ENCODE results near the gene C1QA. TPM values are rescaled to one million over a fixed set of nuclear protein-coding genes. Genes with fewer than 3 reads are reported as not detected.
A peak's percentile ranks its signal among the peaks of the same experiment; 100 is the strongest.

C1QA gene
- total RNA-seq, 6 donors from 2014 or later: 180 to 1,142 (median 556) TPM

DNA sequence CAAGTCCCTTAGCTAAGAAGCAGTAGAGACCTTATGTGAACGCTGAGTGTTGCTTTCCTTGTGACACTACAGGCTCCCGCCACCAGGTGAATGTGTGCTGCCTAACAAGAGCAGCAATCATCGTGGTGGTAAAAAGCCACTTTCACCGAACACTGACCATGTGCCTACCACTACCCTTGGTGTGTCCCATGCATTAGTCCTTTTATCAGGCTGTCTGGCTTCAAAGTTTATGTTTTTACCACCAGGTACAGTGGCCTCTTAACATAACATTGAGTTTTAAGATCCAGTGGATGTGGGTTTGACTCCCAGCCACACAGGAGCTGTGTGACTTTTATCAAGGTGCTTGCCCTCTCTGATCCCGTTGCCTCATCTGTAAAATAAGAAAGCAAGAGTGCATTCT, 18.3 kb downstream of the C1QA start:
- DNase-seq (no peak), ATAC-seq (ENCODE audit: low FRiP score in 2 of 2) (no peak)
- Histone ChIP-seq H3K36me3 (no peaks in the 10 kb centered on the region), H3K27ac (no peak overlapping the region), H3K4me3 (peak overlapping the region in 3 of 4 donors; percentile 31 to 42 (median 33)), H3K4me1 (no peaks in the 10 kb centered on the region), H3K9me3 (no peaks in the 10 kb centered on the region), H3K27me3 (no peaks in the 10 kb centered on the region)
- WGBS, 2 donors: 63% methylated on average over 5 of the region's 5 CpGs
- peak in 1 of 6 experiments; percentile 10 for TF ChIP-seq CTCF (IDR thresholded peaks at IDR 0.05)
- no peak for TF ChIP-seq POLR2AphosphoS5 (IDR thresholded peaks at IDR 0.05)

GRCh38 chr1:22658385-22659163, 22.1 kb downstream of the C1QA start:
- Histone ChIP-seq H3K4me1 (no peaks in the 10 kb centered on the region), H3K9me3 (no peaks in the 10 kb centered on the region), H3K4me3 (no peak overlapping the region), H3K36me3 (no peaks in the 10 kb centered on the region), H3K27me3 (no peaks in the 10 kb centered on the region), H3K27ac (no peak overlapping the region)
- DNase-seq (no peak), ATAC-seq (ENCODE audit: low FRiP score in 2 of 2) (no peak)
- TF ChIP-seq POLR2A (IDR thresholded peaks at IDR 0.05) (no peak), EP300 (IDR thresholded peaks at IDR 0.05) (no peak), CTCF (IDR thresholded peaks at IDR 0.05) (no peak), POLR2AphosphoS5 (IDR thresholded peaks at IDR 0.05) (no peak)
- WGBS, 2 donors: 60 to 66% methylated on average over 3 of the region's 3 CpGs

DNA sequence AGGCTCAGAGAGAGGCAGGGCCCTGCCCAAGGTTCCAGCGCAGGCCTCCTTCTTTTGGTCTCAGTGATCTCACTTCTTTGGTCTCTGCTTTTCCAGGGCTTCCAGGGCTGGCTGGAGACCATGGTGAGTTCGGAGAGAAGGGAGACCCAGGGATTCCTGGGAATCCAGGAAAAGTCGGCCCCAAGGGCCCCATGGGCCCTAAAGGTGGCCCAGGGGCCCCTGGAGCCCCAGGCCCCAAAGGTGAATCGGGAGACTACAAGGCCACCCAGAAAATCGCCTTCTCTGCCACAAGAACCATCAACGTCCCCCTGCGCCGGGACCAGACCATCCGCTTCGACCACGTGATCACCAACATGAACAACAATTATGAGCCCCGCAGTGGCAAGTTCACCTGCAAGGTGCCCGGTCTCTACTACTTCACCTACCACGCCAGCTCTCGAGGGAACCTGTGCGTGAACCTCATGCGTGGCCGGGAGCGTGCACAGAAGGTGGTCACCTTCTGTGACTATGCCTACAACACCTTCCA, 24.4 kb downstream of the C1QA start:
- Histone ChIP-seq H3K27ac (no peak overlapping the region), H3K36me3 (no peaks in the 10 kb centered on the region), H3K27me3 (no peaks in the 10 kb centered on the region), H3K4me3 (no peak overlapping the region), H3K9me3 (no peaks in the 10 kb centered on the region), H3K4me1 (no peaks in the 10 kb centered on the region)
- 79 to 93% methylated on average over 15 to 19 of the region's 19 CpGs for WGBS, 2 donors
- DNase-seq: peak in 1 of 2 donors; percentile 46
- TF ChIP-seq EP300 (IDR thresholded peaks at IDR 0.05) (no peak), POLR2AphosphoS5 (IDR thresholded peaks at IDR 0.05) (no peak), POLR2A (IDR thresholded peaks at IDR 0.05) (no peak), CTCF (IDR thresholded peaks at IDR 0.05) (no peak)
- no peak for ATAC-seq (ENCODE audit: low FRiP score in 2 of 2)

- no peak overlapping the region for H3K4me3 ChIP-seq
- H3K27me3 ChIP-seq: no peaks in the 10 kb centered on the region
- 86 to 88% methylated on average over 2 of the region's 2 CpGs for WGBS, 2 donors
- DNase-seq (no peak), ATAC-seq (ENCODE audit: low FRiP score in 2 of 2) (no peak)
- no peaks in the 10 kb centered on the region for H3K4me1 ChIP-seq
- H3K36me3 ChIP-seq: no peaks in the 10 kb centered on the region
- H3K9me3 ChIP-seq: no peaks in the 10 kb centered on the region
- TF ChIP-seq POLR2AphosphoS5 (IDR thresholded peaks at IDR 0.05) (no peak), POLR2A (IDR thresholded peaks at IDR 0.05) (no peak), EP300 (IDR thresholded peaks at IDR 0.05) (no peak), CTCF (IDR thresholded peaks at IDR 0.05) (no peak)
- H3K27ac ChIP-seq: no peak overlapping the region
Measured at GRCh38 chr1:22661880-22662279, 25.5 kb downstream of the C1QA start.

GRCh38 chr1:22662318-22662717, 25.9 kb downstream of the C1QA start:
- H3K4me1 ChIP-seq: no peaks in the 10 kb centered on the region
- WGBS, 2 donors: 60 to 71% methylated on average over 5 of the region's 5 CpGs
- TF ChIP-seq POLR2A (IDR thresholded peaks at IDR 0.05) (peak in 1 of 4 donors; percentile 39), EP300 (IDR thresholded peaks at IDR 0.05) (no peak), POLR2AphosphoS5 (IDR thresholded peaks at IDR 0.05) (no peak), CTCF (IDR thresholded peaks at IDR 0.05) (no peak)
- H3K9me3 ChIP-seq: no peaks in the 10 kb centered on the region
- H3K4me3 ChIP-seq: no peak overlapping the region
- H3K36me3 ChIP-seq: no peaks in the 10 kb centered on the region
- DNase-seq (peak in 1 of 2 donors; percentile 27), ATAC-seq (ENCODE audit: low FRiP score in 2 of 2) (peak; percentile 35 to 79)
- no peaks in the 10 kb centered on the region for H3K27me3 ChIP-seq
- no peak overlapping the region for H3K27ac ChIP-seq
